HG02973 (cell line): ENCODE data around the gene RAI2.
"Not testable (repeated sequence)": the region's sequence is repeated elsewhere in the genome, so short reads cannot be mapped to it uniquely, and the experiment has no call there.

Source experiments
- ATAC-seq: cut with Tn5 transposase; IDR thresholded peaks from one replicate; pipeline ENCODE4 v1.9.1; 2021; ENCODE audit warnings: moderate library complexity; ENCODE audit not compliant: unreplicated experiment

Gene RAI2

GRCh38 chrX:17787557-17787956 is 73.5 kb downstream of the RAI2 start:
- no peak for ATAC-seq

DNA sequence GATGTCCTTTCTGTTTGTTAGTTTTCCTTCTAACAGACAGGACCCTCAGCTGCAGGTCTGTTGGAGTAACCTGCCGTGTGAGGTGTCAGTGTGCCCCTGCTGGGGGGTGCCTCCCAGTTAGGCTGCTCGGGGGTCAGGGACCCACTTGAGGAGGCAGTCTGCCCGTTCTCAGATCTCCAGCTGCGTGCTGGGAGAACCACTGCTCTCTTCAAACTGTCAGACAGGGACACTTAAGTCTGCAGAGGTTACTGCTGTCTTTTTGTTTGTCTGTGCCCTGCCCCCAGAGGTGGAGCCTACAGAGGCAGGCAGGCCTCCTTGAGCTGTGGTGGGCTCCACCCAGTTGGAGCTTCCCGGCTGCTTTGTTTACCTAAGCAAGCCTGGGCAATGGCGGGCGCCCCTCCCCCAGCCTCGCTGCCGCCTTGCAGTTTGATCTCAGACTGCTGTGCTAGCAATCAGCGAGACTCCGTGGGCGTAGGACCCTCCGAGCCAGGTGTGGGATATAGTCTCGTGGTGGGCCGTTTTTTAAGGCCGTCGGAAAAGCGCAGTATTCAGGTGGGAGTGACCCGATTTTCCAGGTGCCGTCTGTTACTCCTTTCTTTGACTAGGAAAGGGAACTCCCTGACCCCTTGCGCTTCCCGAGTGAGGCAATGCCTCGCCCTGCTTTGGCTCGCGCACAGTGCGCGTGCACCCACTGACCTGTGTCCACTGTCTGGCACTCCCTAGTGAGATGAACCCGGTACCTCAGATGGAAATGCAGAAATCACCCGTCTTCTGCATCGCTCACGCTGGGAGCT is 74.3 kb downstream of the RAI2 start:
- not testable (repeated sequence) for ATAC-seq

DNA sequence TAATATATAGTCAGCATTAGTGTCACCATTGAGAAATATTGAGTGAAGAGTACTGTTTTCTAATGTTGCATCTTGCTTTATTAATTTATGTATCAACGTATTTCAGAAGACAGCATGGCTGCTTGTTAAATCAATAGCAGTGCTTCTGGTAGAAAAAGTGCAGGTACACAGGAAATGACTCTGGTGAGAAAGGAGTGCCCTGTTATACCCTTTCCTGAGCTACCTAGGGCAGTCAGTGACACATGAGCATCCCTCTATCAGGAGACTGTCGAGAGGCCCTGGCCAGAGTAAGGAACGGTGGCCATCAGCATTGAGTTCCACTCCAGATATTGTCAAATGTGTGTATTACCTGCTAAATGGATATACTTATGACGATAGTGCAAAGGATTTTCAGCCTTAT is 81.7 kb downstream of the RAI2 start:
- ATAC-seq, result no peak

- ATAC-seq, result no peak
These were observed 82.1 kb downstream of the RAI2 start for GRCh38 chrX:17778997-17779396.

GRCh38 chrX:17774053-17774452 is 87.0 kb downstream of the RAI2 start:
- no peak for ATAC-seq

DNA sequence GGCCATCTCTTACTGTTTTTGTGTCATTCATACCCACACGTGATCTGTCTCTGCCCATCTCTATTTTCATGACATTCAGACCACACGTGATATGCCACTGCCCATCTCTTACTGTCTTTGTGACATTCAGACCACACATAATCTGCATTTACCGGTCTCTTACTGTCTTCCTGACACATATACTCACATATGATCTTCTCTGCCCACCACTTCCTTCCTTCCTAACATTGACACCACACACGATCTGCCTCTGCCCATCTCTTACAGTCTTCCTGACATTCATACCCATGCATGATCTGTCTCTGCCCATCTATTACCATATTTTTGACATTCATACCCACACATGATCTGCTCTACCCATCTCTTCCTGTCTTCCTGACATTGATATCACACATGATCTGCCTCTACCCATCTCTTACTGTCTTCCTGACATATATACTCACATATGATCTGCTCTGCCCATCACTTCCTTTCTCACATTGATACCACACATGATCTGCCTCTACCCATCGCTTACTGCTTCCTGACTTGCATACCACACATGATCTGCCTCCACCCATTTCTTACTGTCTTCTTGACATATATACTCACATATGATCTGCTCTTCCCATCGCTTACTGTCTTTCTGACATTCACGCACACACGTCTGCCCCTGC is 87.7 kb downstream of the RAI2 start:
- ATAC-seq, result no peak

DNA sequence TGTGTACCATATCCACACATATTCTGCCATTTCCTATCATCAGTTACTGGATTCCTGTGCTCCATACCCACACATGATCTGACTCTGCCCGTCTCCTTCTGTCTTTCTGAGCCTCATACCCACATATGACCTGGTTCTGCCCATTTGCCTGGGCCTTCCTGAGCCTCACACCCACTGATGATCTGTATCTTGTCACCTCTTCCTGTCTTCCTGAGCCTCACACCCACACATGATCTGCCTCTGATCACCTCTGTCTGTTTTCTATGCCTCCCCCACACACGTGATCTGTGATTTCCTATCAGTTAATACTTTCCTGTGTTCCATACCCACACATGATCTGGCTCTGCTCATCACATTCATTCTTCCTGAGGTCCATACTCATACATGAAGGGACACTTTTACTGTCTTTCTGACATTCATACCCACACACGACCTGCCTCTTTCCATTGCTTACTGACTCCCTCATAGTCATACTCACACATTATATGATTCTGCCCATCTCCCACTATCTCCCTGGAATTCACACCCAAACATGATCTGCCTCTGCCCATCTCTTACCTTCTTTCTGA is 91.3 kb downstream of the RAI2 start:
- no peak for ATAC-seq

- ATAC-seq, result no peak
These were observed 92.1 kb downstream of the RAI2 start for GRCh38 chrX:17768997-17769396.

GRCh38 chrX:17767734-17768133 is 93.4 kb downstream of the RAI2 start:
- ATAC-seq, result no peak

DNA sequence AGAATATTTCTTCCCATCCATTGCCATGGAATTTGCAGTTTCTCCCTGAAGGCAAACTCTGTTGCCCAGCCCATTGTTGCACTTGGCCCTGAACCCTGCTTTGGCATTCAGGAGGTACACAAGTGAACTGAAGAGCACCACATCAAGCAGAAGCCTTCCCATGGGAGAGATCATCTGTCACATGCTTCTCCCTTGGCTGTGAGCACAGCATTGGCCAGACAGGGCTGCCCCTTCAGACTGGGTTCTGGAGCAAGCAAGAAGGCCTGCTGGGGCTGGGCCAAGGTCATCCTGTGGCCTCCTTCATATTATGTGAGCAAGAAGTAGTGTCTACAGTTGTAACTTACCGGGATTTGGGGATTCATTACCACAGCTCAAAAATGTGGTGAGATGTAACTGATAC is 101.1 kb downstream of the RAI2 start:
- no peak for ATAC-seq

GRCh38 chrX:17758382-17758781 is 102.7 kb downstream of the RAI2 start:
- ATAC-seq, result peak; percentile 81

DNA sequence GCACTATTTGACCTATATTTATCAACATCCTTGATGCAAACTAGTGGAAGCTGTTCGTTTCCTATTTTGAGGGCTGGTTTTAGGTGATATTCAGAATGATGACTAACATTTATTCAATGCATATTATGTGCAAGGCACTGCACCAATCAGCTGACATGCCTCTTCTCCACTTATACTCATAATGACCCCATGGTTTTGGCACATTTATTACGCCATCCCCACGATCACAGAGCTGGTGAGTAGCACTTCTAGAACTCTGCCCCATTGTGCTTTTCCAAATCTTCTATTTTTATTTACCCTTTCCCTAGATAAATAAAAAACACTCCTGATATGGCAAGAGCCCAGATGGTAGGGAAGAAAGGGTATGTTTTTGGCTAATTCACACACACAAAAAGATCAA is 110.7 kb downstream of the RAI2 start:
- ATAC-seq, result no peak
